HepG2 (cell line): Measurements from ENCODE around the gene DSC2. TPM values are rescaled to one million over a fixed set of nuclear protein-coding genes. Genes with fewer than 3 reads are reported as not detected.

Experiments used
- ATAC-seq: fragments of 200-7000 bp; cut with Tn5 transposase; 3 replicates; pipeline ENCODE4 v1.9.1; 2020; ENCODE audit warnings: mild to moderate bottlenecking, moderate library complexity
- BruUV-seq: library from RNA; stranded (reverse); fragments of 400-500 nt; replicated peaks from 2 replicates; lab custom pipeline; 2021; lab: Mats Ljungman, UMichigan
- CTCF ChIA-PET: fragments of 300-600 bp; formaldehyde crosslinking; extraction: SDS; loops from one replicate; lab custom pipeline; 2021; ENCODE audit warnings: low total read pairs, inconsistent platforms, low intra/inter-chr PET ratio; lab: Yijun Ruan, JAX
- POLR2A ChIA-PET: fragments of 350-600 bp; sonication (Branson Sonifier 250); formaldehyde crosslinking; loops from one replicate; lab custom pipeline; 2020; ENCODE audit warnings: antibody characterized with exemption, inconsistent platforms; lab: Yijun Ruan, JAX
- DNase-seq: peaks from one replicate; pipeline ENCODE4 v3.0.0-alpha.2; 2015; ENCODE audit warnings: low spot score
- FAIRE-seq: peaks from 3 replicates; lab custom pipeline; 2011; peaks lifted over from hg19 to GRCh38; lab: Jason Lieb, UNC
- H2AFZ ChIP-seq: one replicate; pipeline ENCODE4 v1.6.1; 2011; ENCODE audit warnings: low read length, inconsistent platforms
- H3K27ac ChIP-seq: fragments of 300-600 bp; 3 replicates; pipeline ENCODE4 v1.8.0; 2011; ENCODE audit warnings: mixed run types, mild to moderate bottlenecking, mixed read lengths, low read length, inconsistent platforms; ENCODE audit not compliant: insufficient read depth; ENCODE audit errors: extremely low read length
- H3K27me3 ChIP-seq, 2 experiments: fragments of 200-600 bp in 1 of 2; 2 replicates in 1 of 2; 3 replicates in 1 of 2; pipeline versions ENCODE4 v1.6.0 to v1.8.0; 2011; ENCODE audit warnings: low read length in 2 of 2, mild to moderate bottlenecking in 2 of 2, moderate library complexity in 2 of 2, inconsistent platforms in 1 of 2; ENCODE audit not compliant: insufficient read depth in 2 of 2, control insufficient read depth in 1 of 2
- H3K36me3 ChIP-seq, 2 experiments: fragments of 200-600 bp in 1 of 2; replicated peaks in 1 of 2; 2 replicates in 1 of 2; 3 replicates in 1 of 2; pipeline versions ENCODE4 v1.5.1 to v1.8.0; 2011; ENCODE audit warnings: low read length in 2 of 2, inconsistent platforms in 1 of 2; ENCODE audit not compliant: insufficient read depth in 2 of 2, control insufficient read depth in 1 of 2
- H3K4me1 ChIP-seq: 2 replicates; pipeline ENCODE4 v1.5.1; 2012; ENCODE audit warnings: low read length, inconsistent platforms; ENCODE audit not compliant: insufficient read depth
- H3K4me2 ChIP-seq: 2 replicates; pipeline ENCODE4 v1.6.0; 2011; ENCODE audit warnings: low read depth, low read length, inconsistent platforms
- H3K4me3 ChIP-seq, 3 experiments: fragments of 200-600 bp in 1 of 3; sonication (generic), shearing (Covaris generic) in 1 of 3; replicated peaks in 1 of 3; 2 replicates each; pipeline ENCODE4 v1.5.1; 2011 to 2016; ENCODE audit warnings: low read length in 3 of 3, inconsistent platforms in 2 of 3, low read depth in 2 of 3, mild to moderate bottlenecking in 2 of 3, control low read depth in 1 of 3, mixed read lengths in 1 of 3; ENCODE audit not compliant: insufficient read depth in 1 of 3
- H3K79me2 ChIP-seq: one replicate; pipeline ENCODE4 v1.6.1; 2011; ENCODE audit warnings: low read length, inconsistent platforms; ENCODE audit not compliant: insufficient read depth
- H3K9ac ChIP-seq: 2 replicates; pipeline ENCODE4 v1.6.0; 2011; ENCODE audit warnings: mild to moderate bottlenecking, low read depth, low read length, inconsistent platforms; ENCODE audit not compliant: insufficient read depth
- H3K9me3 ChIP-seq: 2 replicates; pipeline ENCODE4 v1.5.1; 2012; ENCODE audit warnings: mild to moderate bottlenecking, low read length
- H4K20me1 ChIP-seq: 2 replicates; pipeline ENCODE4 v1.6.0; 2011; ENCODE audit warnings: inconsistent platforms, mild to moderate bottlenecking, low read length, moderate library complexity; ENCODE audit not compliant: insufficient read depth
- GTF3A ChIP-seq: sonication (generic); formaldehyde crosslinking; conservative IDR thresholded peaks from 2 replicates; pipeline ENCODE4 v1.4.0; 2020; ENCODE audit warnings: mild to moderate bottlenecking, missing genetic modification reagents
- MEIS2 ChIP-seq: sonication (generic); formaldehyde crosslinking; IDR thresholded peaks from 2 replicates; pipeline ENCODE4 v1.9.0; 2021; ENCODE audit warnings: mild to moderate bottlenecking, missing genetic modification reagents
- TARDBP ChIP-seq: sonication (generic); formaldehyde crosslinking; IDR thresholded peaks from 2 replicates; pipeline ENCODE4 v1.8.0; 2022; ENCODE audit warnings: mild to moderate bottlenecking, missing genetic modification reagents
- ZNF841 ChIP-seq: sonication (generic); formaldehyde crosslinking; IDR thresholded peaks from 2 replicates; pipeline ENCODE4 v1.8.1; 2023; ENCODE audit warnings: missing genetic modification reagents, borderline replicate concordance
- WGBS: methylation state at CpG from one replicate; pipeline ENCODE4 v1.1.6; 2017; ENCODE audit warnings: low lambda C conversion rate; 5-methylcytosine and 5-hydroxymethylcytosine counted together
- in situ Hi-C: cut with HindIII; loops from 2 replicates; pipeline ENCODE4 v1.10.0; 2017; ENCODE audit warnings: low pct_unique_long_range_greater_than_20kb; ENCODE audit not compliant: extremely low pct_ligation_motif_present
- intact Hi-C: fragments of 100-400 bp; cut with micrococcal nuclease; formaldehyde crosslinking; loops from one replicate; pipeline ENCODE4 v1.10.0; 2022; ENCODE audit not compliant: unreplicated experiment
- polyA plus RNA-seq, 8 experiments: library from polyadenylated mRNA; depleted of rRNA in 3 of 8; stranded (reverse) in 7 of 8; unstranded in 1 of 8; fragments of >200 nt; fragmentation: Illumina TruSeq in 4 of 8; extraction: Trizol in 4 of 8; gene quantifications; 2 replicates each; pipeline versions ENCODE4 v1.2.1 to v1.2.3, GENCODE V29; 2011 to 2016; ENCODE audit warnings: low read depth in 4 of 8, missing spikeins in 1 of 8, mixed read lengths in 1 of 8; ENCODE audit not compliant: insufficient read depth in 1 of 8
- total RNA-seq, 5 experiments: library from RNA; depleted of rRNA; stranded (reverse); fragments of >200 nt; fragmentation: Illumina TruSeq; extraction: Trizol; gene quantifications; 2 replicates each; pipeline ENCODE4 v1.2.3, GENCODE V29; 2016; ENCODE audit warnings: low read depth in 1 of 5
- TF ChIP-seq, protein P1 (sequence below): sonication (generic); formaldehyde crosslinking; IDR thresholded peaks from 2 replicates; pipeline ENCODE4 v1.8.1; 2022; ENCODE audit warnings: low read depth, mild to moderate bottlenecking, missing genetic modification reagents
- TF ChIP-seq, protein P2 (sequence below), 2 experiments: sonication (generic) in 1 of 2; formaldehyde crosslinking in 1 of 2; IDR thresholded peaks; 2 replicates each; pipeline versions ENCODE4 v1.5.1 to v1.6.1; 2011 to 2020; ENCODE audit warnings: borderline replicate concordance in 1 of 2, low read depth in 1 of 2, low read length in 1 of 2, mild to moderate bottlenecking in 1 of 2, missing genetic modification reagents in 1 of 2, moderate library complexity in 1 of 2
- TF ChIP-seq, protein P3 (sequence below): sonication (generic); formaldehyde crosslinking; IDR thresholded peaks from 2 replicates; pipeline ENCODE4 v1.4.0; 2020; ENCODE audit warnings: mild to moderate bottlenecking, missing genetic modification reagents
- TF ChIP-seq, protein P4 (sequence below): sonication (generic); formaldehyde crosslinking; IDR thresholded peaks from 2 replicates; pipeline ENCODE4 v1.5.0; 2020; ENCODE audit warnings: mild to moderate bottlenecking, missing genetic modification reagents, borderline replicate concordance
- TF ChIP-seq, protein P5 (sequence below): sonication (generic); formaldehyde crosslinking; IDR thresholded peaks from 2 replicates; pipeline ENCODE4 v1.8.0; 2022; ENCODE audit warnings: missing genetic modification reagents, low read depth, mild to moderate bottlenecking, borderline replicate concordance
- TF ChIP-seq, protein P6 (sequence below): sonication (generic); formaldehyde crosslinking; IDR thresholded peaks from 2 replicates; pipeline ENCODE4 v1.4.0; 2020; ENCODE audit warnings: missing genetic modification reagents, borderline replicate concordance

DSC2 gene
- total and polyA plus RNA-seq, 2 of the 13 experiments (the other 11 are each of a cell fraction or from before 2014, with no cell fraction given): 7.2 to 24.9 TPM

DNA sequence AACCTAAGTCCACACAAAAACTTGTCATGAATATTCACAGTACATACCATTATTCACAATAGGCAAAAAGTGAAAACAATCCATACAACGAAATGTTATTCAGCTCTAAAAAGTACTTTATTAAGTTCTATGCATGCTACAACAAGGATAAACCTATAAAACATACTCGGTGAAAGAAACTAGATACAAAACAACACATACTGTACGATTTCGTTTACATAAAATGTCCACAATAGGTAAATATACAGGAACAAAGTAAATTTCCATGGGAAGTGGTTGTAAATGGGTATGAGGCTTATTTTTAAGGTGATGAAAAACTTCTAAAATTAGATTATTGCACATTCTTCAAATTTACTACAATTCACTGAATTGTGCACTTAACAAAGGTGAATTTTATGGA lies 67.7 kb downstream of the DSC2 start:
- Histone ChIP-seq H3K27ac (no peak overlapping the region), H3K4me1 (no peaks in the 10 kb centered on the region), H4K20me1 (no peaks in the 10 kb centered on the region), H3K9me3 (no peaks in the 10 kb centered on the region), H3K4me3 (no peak overlapping the region), H3K36me3 (no peaks in the 10 kb centered on the region), H3K27me3 (no peaks in the 10 kb centered on the region), H3K4me2 (no peak overlapping the region), H3K9ac (no peak overlapping the region), H3K79me2 (no peaks in the 10 kb centered on the region), H2AFZ (no peak overlapping the region)
- 31% methylated on average over 4 of the region's 4 CpGs for WGBS
- CTCF ChIA-PET: no interaction called here
- no peak for DNase-seq
- intact Hi-C loops: no loop called here
- in situ Hi-C loops: no loop called here
- no peak for FAIRE-seq
- no TSS peak for BruUV-seq
- POLR2A ChIA-PET: no interaction called here
- no peak for ATAC-seq
- TF ChIP-seq MEIS2 (no peak), ZNF841 (CRISPR knock-in tag) (no peak), TARDBP (no peak), GTF3A (no peak)
- TF ChIP-seq, protein P1, sequence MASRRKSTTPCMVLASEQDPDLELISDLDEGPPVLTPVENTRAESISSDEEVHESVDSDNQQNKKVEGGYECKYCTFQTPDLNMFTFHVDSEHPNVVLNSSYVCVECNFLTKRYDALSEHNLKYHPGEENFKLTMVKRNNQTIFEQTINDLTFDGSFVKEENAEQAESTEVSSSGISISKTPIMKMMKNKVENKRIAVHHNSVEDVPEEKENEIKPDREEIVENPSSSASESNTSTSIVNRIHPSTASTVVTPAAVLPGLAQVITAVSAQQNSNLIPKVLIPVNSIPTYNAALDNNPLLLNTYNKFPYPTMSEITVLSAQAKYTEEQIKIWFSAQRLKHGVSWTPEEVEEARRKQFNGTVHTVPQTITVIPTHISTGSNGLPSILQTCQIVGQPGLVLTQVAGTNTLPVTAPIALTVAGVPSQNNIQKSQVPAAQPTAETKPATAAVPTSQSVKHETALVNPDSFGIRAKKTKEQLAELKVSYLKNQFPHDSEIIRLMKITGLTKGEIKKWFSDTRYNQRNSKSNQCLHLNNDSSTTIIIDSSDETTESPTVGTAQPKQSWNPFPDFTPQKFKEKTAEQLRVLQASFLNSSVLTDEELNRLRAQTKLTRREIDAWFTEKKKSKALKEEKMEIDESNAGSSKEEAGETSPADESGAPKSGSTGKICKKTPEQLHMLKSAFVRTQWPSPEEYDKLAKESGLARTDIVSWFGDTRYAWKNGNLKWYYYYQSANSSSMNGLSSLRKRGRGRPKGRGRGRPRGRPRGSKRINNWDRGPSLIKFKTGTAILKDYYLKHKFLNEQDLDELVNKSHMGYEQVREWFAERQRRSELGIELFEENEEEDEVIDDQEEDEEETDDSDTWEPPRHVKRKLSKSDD (CRISPR knock-in tag): no peak
- TF ChIP-seq, protein P2, sequence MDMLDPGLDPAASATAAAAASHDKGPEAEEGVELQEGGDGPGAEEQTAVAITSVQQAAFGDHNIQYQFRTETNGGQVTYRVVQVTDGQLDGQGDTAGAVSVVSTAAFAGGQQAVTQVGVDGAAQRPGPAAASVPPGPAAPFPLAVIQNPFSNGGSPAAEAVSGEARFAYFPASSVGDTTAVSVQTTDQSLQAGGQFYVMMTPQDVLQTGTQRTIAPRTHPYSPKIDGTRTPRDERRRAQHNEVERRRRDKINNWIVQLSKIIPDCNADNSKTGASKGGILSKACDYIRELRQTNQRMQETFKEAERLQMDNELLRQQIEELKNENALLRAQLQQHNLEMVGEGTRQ (IDR thresholded peaks at IDR 0.05; ENCODE audit: low read depth, low read length): no peak
- TF ChIP-seq, protein P2 (CRISPR knock-in tag; IDR thresholded peaks at IDR 0.05; ENCODE audit: borderline replicate concordance): no peak
- TF ChIP-seq, protein P3, sequence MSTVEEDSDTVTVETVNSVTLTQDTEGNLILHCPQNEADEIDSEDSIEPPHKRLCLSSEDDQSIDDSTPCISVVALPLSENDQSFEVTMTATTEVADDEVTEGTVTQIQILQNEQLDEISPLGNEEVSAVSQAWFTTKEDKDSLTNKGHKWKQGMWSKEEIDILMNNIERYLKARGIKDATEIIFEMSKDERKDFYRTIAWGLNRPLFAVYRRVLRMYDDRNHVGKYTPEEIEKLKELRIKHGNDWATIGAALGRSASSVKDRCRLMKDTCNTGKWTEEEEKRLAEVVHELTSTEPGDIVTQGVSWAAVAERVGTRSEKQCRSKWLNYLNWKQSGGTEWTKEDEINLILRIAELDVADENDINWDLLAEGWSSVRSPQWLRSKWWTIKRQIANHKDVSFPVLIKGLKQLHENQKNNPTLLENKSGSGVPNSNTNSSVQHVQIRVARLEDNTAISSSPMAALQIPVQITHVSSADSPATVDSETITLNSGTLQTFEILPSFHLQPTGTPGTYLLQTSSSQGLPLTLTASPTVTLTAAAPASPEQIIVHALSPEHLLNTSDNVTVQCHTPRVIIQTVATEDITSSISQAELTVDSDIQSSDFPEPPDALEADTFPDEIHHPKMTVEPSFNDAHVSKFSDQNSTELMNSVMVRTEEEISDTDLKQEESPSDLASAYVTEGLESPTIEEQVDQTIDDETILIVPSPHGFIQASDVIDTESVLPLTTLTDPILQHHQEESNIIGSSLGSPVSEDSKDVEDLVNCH (CRISPR knock-in tag): no peak
- TF ChIP-seq, protein P4, sequence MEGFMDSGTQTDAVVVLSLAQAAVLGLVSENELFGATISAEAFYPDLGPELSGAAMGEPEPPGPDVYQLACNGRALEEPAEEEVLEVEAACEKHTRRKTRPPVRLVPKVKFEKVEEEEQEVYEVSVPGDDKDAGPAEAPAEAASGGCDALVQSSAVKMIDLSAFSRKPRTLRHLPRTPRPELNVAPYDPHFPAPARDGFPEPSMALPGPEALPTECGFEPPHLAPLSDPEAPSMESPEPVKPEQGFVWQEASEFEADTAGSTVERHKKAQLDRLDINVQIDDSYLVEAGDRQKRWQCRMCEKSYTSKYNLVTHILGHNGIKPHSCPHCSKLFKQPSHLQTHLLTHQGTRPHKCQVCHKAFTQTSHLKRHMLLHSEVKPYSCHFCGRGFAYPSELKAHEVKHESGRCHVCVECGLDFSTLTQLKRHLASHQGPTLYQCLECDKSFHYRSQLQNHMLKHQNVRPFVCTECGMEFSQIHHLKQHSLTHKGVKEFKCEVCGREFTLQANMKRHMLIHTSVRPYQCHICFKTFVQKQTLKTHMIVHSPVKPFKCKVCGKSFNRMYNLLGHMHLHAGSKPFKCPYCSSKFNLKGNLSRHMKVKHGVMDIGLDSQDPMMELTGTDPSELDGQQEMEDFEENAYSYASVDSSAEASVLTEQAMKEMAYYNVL (CRISPR knock-in tag): no peak
- TF ChIP-seq, protein P5, sequence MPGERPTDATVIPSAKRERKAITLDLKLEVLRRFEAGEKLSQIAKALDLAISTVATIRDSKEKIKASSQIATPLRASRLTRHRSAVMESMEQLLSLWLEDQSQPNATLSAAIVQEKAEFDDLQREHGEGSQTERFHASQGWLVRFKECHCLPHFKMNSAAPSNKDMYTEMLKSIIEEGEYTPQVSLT: no peak
- TF ChIP-seq, protein P6, sequence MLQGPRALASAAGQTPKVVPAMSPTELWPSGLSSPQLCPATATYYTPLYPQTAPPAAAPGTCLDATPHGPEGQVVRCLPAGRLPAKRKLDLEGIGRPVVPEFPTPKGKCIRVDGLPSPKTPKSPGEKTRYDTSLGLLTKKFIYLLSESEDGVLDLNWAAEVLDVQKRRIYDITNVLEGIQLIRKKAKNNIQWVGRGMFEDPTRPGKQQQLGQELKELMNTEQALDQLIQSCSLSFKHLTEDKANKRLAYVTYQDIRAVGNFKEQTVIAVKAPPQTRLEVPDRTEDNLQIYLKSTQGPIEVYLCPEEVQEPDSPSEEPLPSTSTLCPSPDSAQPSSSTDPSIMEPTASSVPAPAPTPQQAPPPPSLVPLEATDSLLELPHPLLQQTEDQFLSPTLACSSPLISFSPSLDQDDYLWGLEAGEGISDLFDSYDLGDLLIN (CRISPR knock-in tag): no peak
